H1 (cell line): Measurements from ENCODE around the gene SMIM20.

Experiments used
- ATF2 ChIP-seq: IDR thresholded peaks from 2 replicates; pipeline ENCODE4 v1.6.1; 2012; ENCODE audit warnings: low read length, inconsistent platforms
- BCL11A ChIP-seq, 2 experiments: IDR thresholded peaks; one replicate each; pipeline ENCODE4 v1.6.1; 2011; ENCODE audit warnings: low read depth in 2 of 2, low read length in 2 of 2, mild to moderate bottlenecking in 2 of 2
- CTCF ChIP-seq, 3 experiments: IDR thresholded peaks; 1 replicate in 2 of 3; 2 replicates in 1 of 3; pipeline versions ENCODE4 v1.5.1 to v1.6.1; 2011; ENCODE audit warnings: low read length in 3 of 3, mild to moderate bottlenecking in 3 of 3, inconsistent platforms in 2 of 3, low read depth in 1 of 3, moderate library complexity in 1 of 3; ENCODE audit not compliant: insufficient read depth in 1 of 3; ENCODE audit errors: control extremely low read depth in 1 of 3
- TEAD4 ChIP-seq: IDR thresholded peaks from 2 replicates; pipeline ENCODE4 v1.6.1; 2012; ENCODE audit warnings: low read depth, low read length, inconsistent platforms, mixed read lengths
- ZNF274 ChIP-seq: IDR thresholded peaks from 2 replicates; pipeline ENCODE4 v1.7.0; 2012; ENCODE audit warnings: low read length, borderline replicate concordance; ENCODE audit errors: extremely low read depth

- no peak for TF ChIP-seq ATF2
- no peak for TF ChIP-seq BCL11A (IDR thresholded peaks at IDR 0.05; ENCODE audit: low read depth in 2 of 2, low read length in 2 of 2)
- TF ChIP-seq ZNF274 = no peak
- TF ChIP-seq TEAD4 = no peak
- TF ChIP-seq CTCF (IDR thresholded peaks at IDR 0.05; ENCODE audit: control extremely low read depth in 1 of 3, insufficient read depth in 1 of 3, low read depth in 1 of 3, low read length in 3 of 3) = no peak
Measured at GRCh38 chr4:25948051-25948450, 34.0 kb downstream of the SMIM20 start.
